Stomach (tissue), 9 donors: ENCODE data around the gene ANKRD28. TPM values are rescaled to one million over a fixed set of nuclear protein-coding genes. Genes with fewer than 3 reads are reported as not detected.

Experiments used
- DNase-seq, 2 donors: peaks; one replicate each; pipeline versions ENCODE4 v3.0.0 to v3.0.0-alpha.2; 2013 to 2019
- H3K27ac ChIP-seq, 5 donors: fragments of 200-600 bp in 4 of 5; sonication (generic) in 4 of 5; one replicate each; pipeline ENCODE4 v1.5.1; 2013 to 2019; ENCODE audit warnings: mild to moderate bottlenecking in 1 of 5, moderate library complexity in 1 of 5
- H3K27me3 ChIP-seq, 3 donors: fragments of 200-600 bp; sonication (generic); one replicate each; pipeline ENCODE4 v1.5.1; 2017 to 2019; ENCODE audit warnings: mixed run types in 1 of 3
- H3K36me3 ChIP-seq, 4 donors: fragments of 200-600 bp; sonication (generic); 1 replicate in 3 of 4; 2 replicates in 1 of 4; pipeline ENCODE4 v1.5.1; 2016 to 2019
- H3K4me1 ChIP-seq, 4 donors: fragments of 200-600 bp; sonication (generic); one replicate each; pipeline ENCODE4 v1.5.1; 2016 to 2019
- H3K4me3 ChIP-seq, 4 donors: fragments of 200-600 bp; sonication (generic) in 3 of 4; one replicate each; pipeline ENCODE4 v1.5.1; 2016 to 2019; ENCODE audit warnings: mild to moderate bottlenecking in 1 of 4
- H3K9me3 ChIP-seq, 4 donors: fragments of 200-600 bp; sonication (generic); one replicate each; pipeline ENCODE4 v1.5.1; 2016 to 2019
- EP300 ChIP-seq: sonication (generic); formaldehyde crosslinking; IDR thresholded peaks from one replicate; pipeline ENCODE4 v1.6.1; 2017; ENCODE audit warnings: antibody characterized with exemption
- POLR2A ChIP-seq, 4 donors: fragments of 450-650 bp; IDR thresholded peaks; one replicate each; pipeline ENCODE4 v1.6.1; 2016; ENCODE audit warnings: antibody characterized with exemption in 4 of 4, control low read depth in 2 of 4, mild to moderate bottlenecking in 1 of 4, moderate library complexity in 1 of 4
- POLR2AphosphoS5 ChIP-seq, 3 donors: sonication (generic); formaldehyde crosslinking; IDR thresholded peaks; one replicate each; pipeline ENCODE4 v1.6.1; 2016; ENCODE audit warnings: antibody characterized with exemption in 3 of 3
- WGBS, 5 donors: extraction: QIAGEN DNeasy Blood & Tissue Kit in 3 of 5; methylation state at CpG; one replicate each; pipeline versions ENCODE4 v1.1.5 to v1.1.7; 2013 to 2018; 5-methylcytosine and 5-hydroxymethylcytosine counted together
- intact Hi-C: fragments of 100-400 bp; cut with DNase I; formaldehyde crosslinking; loops from one replicate; pipeline ENCODE4 v1.15.1; 2023; ENCODE audit warnings: low total_unique reads
- polyA plus RNA-seq, 3 donors: library from polyadenylated mRNA; stranded (reverse); fragments of 200-250 nt; gene quantifications; one replicate each; pipeline ENCODE4 v1.2.3, GENCODE V29; 2013
- total RNA-seq, 5 donors: library from RNA; depleted of rRNA; stranded (reverse); fragments of >200 nt; gene quantifications; one replicate each; pipeline versions ENCODE4 v1.1.0 to v1.2.3, GENCODE V29; 2014 to 2016
- TF ChIP-seq, protein P1 (sequence below), 7 experiments: fragments of 450-650 bp in 4 of 7; fragments of 200-600 bp in 3 of 7; sonication (generic) in 3 of 7; IDR thresholded peaks; one replicate each; pipeline ENCODE4 v1.5.1; 2016 to 2019; ENCODE audit warnings: antibody characterized with exemption in 7 of 7, control low read depth in 2 of 7, mild to moderate bottlenecking in 1 of 7
- donor health status: healthy with polysubstance abuse.
- donor health status: Bipolar disorder and iron deficiency.
- donor health status: healthy.

Gene ANKRD28
- total and polyA plus RNA-seq, 8 donors: 6.8 to 102 (median 16.6) TPM

DNA sequence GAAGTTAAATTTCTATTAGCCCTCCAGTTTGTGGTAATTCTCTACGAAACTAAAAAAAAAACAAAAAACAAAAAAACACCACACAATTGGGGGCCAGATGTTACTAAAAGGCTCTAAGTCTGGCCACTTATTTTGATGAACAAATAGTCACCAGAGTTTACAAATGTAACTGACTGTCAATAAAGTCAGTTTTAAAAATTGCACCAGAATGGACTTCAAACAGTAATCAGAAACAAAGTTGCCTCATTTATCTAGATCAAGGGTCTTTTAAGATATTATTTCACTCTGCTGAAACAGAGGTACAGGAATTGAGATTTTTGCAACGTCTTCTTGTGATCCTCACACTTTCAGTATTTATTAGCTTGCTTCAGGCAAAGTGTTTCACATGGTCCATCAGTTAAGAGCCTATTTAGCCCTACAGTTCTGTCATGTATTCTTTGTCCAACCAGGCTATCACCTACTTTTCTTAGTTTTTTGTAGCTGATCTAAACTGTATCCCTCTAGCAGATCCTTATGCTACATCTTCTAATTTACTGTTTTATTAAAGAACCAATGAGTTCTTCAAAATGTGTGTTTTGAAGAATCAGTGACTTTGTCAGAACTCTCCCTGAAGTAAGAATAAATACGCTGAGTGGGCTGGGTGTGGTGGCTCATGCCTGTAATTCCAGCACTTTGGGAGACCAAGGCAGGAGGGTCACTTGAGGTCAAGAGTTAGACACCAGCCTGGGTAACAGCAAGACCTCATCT, 74.7 kb downstream of the ANKRD28 start:
- 62 to 91% (median 63%) methylated on average over 3 of the region's 3 CpGs for WGBS, 5 donors
- no peaks in the 10 kb centered on the region for H3K9me3 ChIP-seq
- intact Hi-C loops: no loop called here

DNA sequence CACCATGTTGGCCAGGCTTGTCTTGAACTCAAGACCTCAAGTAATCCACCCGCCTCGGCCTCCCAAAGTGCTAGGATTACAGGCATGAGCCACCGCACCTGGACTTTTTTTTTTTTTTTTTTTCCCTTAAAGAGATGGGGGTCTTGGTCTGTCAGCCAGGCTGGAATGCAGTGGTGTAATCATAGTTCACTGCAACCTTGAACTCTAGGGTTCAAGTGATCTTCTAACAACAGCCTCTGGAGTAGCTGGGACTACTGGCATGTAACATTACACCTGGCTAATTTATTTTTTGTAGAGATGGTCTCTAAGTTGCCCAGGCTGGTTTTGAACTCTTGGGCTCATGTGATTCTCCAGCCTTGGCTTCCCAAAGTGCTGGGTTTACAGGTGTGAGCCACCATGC, 81.6 kb downstream of the ANKRD28 start:
- intact Hi-C loops: no loop called here
- peaks cover 0 to 3% (median 0%) of the 10 kb centered on the region in 4 donors for H3K4me1 ChIP-seq
- 92 to 100% (median 100%) methylated on average over 3 of the region's 3 CpGs for WGBS, 5 donors
- TF ChIP-seq, protein P1, sequence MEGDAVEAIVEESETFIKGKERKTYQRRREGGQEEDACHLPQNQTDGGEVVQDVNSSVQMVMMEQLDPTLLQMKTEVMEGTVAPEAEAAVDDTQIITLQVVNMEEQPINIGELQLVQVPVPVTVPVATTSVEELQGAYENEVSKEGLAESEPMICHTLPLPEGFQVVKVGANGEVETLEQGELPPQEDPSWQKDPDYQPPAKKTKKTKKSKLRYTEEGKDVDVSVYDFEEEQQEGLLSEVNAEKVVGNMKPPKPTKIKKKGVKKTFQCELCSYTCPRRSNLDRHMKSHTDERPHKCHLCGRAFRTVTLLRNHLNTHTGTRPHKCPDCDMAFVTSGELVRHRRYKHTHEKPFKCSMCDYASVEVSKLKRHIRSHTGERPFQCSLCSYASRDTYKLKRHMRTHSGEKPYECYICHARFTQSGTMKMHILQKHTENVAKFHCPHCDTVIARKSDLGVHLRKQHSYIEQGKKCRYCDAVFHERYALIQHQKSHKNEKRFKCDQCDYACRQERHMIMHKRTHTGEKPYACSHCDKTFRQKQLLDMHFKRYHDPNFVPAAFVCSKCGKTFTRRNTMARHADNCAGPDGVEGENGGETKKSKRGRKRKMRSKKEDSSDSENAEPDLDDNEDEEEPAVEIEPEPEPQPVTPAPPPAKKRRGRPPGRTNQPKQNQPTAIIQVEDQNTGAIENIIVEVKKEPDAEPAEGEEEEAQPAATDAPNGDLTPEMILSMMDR (IDR thresholded peaks at IDR 0.05): no peak
- TF ChIP-seq POLR2AphosphoS5 (IDR thresholded peaks at IDR 0.05) (no peak), EP300 (no peak), POLR2A (IDR thresholded peaks at IDR 0.05) (no peak)
- H3K36me3 ChIP-seq: peaks cover 2 to 39% (median 36%) of the 10 kb centered on the region in 4 donors
- H3K4me3 ChIP-seq: no peak overlapping the region
- H3K9me3 ChIP-seq: no peaks in the 10 kb centered on the region
- DNase-seq: no peak
- H3K27me3 ChIP-seq: no peaks in the 10 kb centered on the region
- no peak overlapping the region for H3K27ac ChIP-seq

More for the DNA sequence above, 74.7 kb downstream of the ANKRD28 start:
- no peak for DNase-seq
- Histone ChIP-seq H3K27me3 (no peaks in the 10 kb centered on the region), H3K4me1 (no peaks in the 10 kb centered on the region), H3K27ac (no peak overlapping the region), H3K4me3 (no peak overlapping the region), H3K36me3 (peaks cover 6 to 72% (median 63%) of the 10 kb centered on the region in 4 donors)
- TF ChIP-seq POLR2A (IDR thresholded peaks at IDR 0.05) (no peak), POLR2AphosphoS5 (IDR thresholded peaks at IDR 0.05) (no peak), EP300 (no peak)
- TF ChIP-seq, protein P1 (IDR thresholded peaks at IDR 0.05): no peak

DNA sequence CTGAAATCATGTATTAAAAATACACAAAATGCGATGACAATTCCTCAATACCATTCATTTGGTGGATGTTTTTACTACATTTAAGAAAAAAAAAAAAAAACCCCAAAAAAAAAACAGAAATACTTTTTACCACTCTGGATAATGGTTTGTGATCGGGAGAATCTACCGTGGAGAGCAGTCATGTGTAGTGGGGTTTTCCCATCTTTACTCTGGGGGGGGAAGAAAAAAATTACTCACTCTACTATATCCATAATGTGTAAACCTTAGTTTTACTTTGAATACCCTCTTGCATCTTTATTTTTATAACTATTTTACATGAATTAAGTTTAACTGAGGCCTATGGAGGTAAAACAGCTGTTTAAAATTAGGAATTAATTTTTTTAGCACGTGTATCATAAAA, 83.3 kb downstream of the ANKRD28 start:
- Histone ChIP-seq H3K27me3 (no peaks in the 10 kb centered on the region), H3K4me3 (no peak overlapping the region), H3K9me3 (no peaks in the 10 kb centered on the region), H3K36me3 (peaks cover 5 to 37% (median 36%) of the 10 kb centered on the region in 4 donors), H3K4me1 (peaks cover 0 to 3% (median 0%) of the 10 kb centered on the region in 4 donors), H3K27ac (no peak overlapping the region)
- WGBS, 5 donors: 88 to 95% (median 92%) methylated on average over 4 of the region's 4 CpGs
- TF ChIP-seq POLR2A (IDR thresholded peaks at IDR 0.05) (no peak), EP300 (no peak), POLR2AphosphoS5 (IDR thresholded peaks at IDR 0.05) (no peak)
- TF ChIP-seq, protein P1 (IDR thresholded peaks at IDR 0.05): no peak
- intact Hi-C loops: no loop called here
- no peak for DNase-seq

DNA sequence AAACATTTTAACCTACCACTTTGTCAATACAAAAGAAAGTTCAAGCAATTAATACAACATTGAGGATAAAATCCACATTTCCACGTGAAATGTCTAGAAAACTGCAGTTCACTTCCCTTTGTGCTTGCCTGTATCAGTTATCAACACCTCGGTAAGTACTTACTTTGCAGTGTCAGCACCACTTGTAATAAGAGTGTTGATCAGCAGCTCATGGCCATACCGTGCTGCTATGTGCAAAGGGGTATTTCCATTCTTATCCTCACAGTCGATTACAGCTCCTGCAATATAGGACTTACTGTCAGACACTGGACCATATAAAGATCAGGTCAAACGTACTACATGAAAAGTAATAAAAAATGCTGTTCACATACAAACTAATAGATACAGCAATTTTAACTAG, 84.4 kb downstream of the ANKRD28 start:
- H3K4me1 ChIP-seq: peaks cover 0 to 3% (median 0%) of the 10 kb centered on the region in 4 donors
- DNase-seq: no peak
- H3K27ac ChIP-seq: no peak overlapping the region
- H3K36me3 ChIP-seq: peaks cover 6 to 46% (median 42%) of the 10 kb centered on the region in 4 donors
- no peaks in the 10 kb centered on the region for H3K27me3 ChIP-seq
- TF ChIP-seq POLR2AphosphoS5 (IDR thresholded peaks at IDR 0.05): no peak
- no peak for TF ChIP-seq EP300
- TF ChIP-seq POLR2A (IDR thresholded peaks at IDR 0.05): no peak
- TF ChIP-seq, protein P1 (IDR thresholded peaks at IDR 0.05): no peak
- intact Hi-C loops: no loop called here
- no peak overlapping the region for H3K4me3 ChIP-seq
- no peaks in the 10 kb centered on the region for H3K9me3 ChIP-seq
- WGBS, 5 donors: 82 to 92% (median 84%) methylated on average over 5 of the region's 5 CpGs
